GM12878 (cell line): ENCODE data around the gene FBRSL1. TPM values are rescaled to one million over a fixed set of nuclear protein-coding genes. Genes with fewer than 3 reads are reported as not detected.
A peak's percentile ranks its signal among the peaks of the same experiment; 100 is the strongest.

ENCODE experiments used
- ATAC-seq: fragments of 200-7000 bp; cut with Tn5 transposase; 3 replicates; pipeline ENCODE4 v1.9.1; 2020; ENCODE audit warnings: mild to moderate bottlenecking, moderate library complexity
- BruUV-seq: library from RNA; stranded (reverse); fragments of 400-500 nt; replicated peaks from 2 replicates; lab custom pipeline; 2021; lab: Mats Ljungman, UMichigan
- CTCF ChIA-PET: fragments of 300-600 bp; sonication (Branson Sonifier 250); formaldehyde crosslinking; extraction: SDS; loops from one replicate; lab custom pipeline; 2021; ENCODE audit warnings: inconsistent platforms; lab: Yijun Ruan, JAX
- POLR2A ChIA-PET: fragments of 350-600 bp; formaldehyde crosslinking; extraction: SDS; loops from one replicate; lab custom pipeline; 2021; ENCODE audit warnings: inconsistent platforms; lab: Charles Lee
- RAD21 ChIA-PET: fragments of 300-600 bp; sonication (Branson Sonifier 250); formaldehyde crosslinking; loops from one replicate; lab custom pipeline; 2023; ENCODE audit warnings: antibody characterized with exemption; ENCODE audit not compliant: unreplicated experiment; lab: Charles Lee
- SMC1A ChIA-PET: fragments of 300-600 bp; sonication (Branson Sonifier 250); formaldehyde crosslinking; loops from one replicate; lab custom pipeline; 2023; ENCODE audit not compliant: unreplicated experiment, uncharacterized antibody; lab: Charles Lee
- DNase-seq: peaks from one replicate; pipeline ENCODE4 v3.0.0-alpha.2; 2011; ENCODE audit warnings: low read depth, low spot score
- FAIRE-seq: peaks from 3 replicates; lab custom pipeline; 2011; peaks lifted over from hg19 to GRCh38; lab: Jason Lieb, UNC
- H2AFZ ChIP-seq: 2 replicates; pipeline ENCODE4 v1.6.0; 2011; ENCODE audit warnings: low read depth, low read length, control low read depth; ENCODE audit not compliant: control insufficient read depth
- H3K27ac ChIP-seq: 2 replicates; pipeline ENCODE4 v1.5.1; 2011; ENCODE audit warnings: control low read depth; ENCODE audit not compliant: control insufficient read depth, insufficient read depth
- H3K27me3 ChIP-seq, 2 experiments: replicated peaks in 1 of 2; 2 replicates each; pipeline versions ENCODE4 v1.6.0 to v1.6.1; 2011; ENCODE audit warnings: low read length in 1 of 2; ENCODE audit not compliant: control insufficient read depth in 2 of 2, insufficient read depth in 2 of 2
- H3K36me3 ChIP-seq, 2 experiments: 2 replicates each; pipeline ENCODE4 v1.5.1; 2011; ENCODE audit warnings: low read length in 1 of 2; ENCODE audit not compliant: control insufficient read depth in 2 of 2, insufficient read depth in 2 of 2
- H3K4me1 ChIP-seq: 2 replicates; pipeline ENCODE4 v1.6.1; 2011; ENCODE audit warnings: mild to moderate bottlenecking, low read length, moderate library complexity, mixed read lengths; ENCODE audit not compliant: control insufficient read depth, insufficient read depth
- H3K4me2 ChIP-seq: 2 replicates; pipeline ENCODE4 v1.6.0; 2011; ENCODE audit warnings: control low read depth; ENCODE audit not compliant: control insufficient read depth, insufficient read depth
- H3K4me3 ChIP-seq: fragments of 200-600 bp; sonication (generic); 2 replicates; pipeline ENCODE4 v1.5.1; 2016
- H3K79me2 ChIP-seq: 2 replicates; pipeline ENCODE4 v1.6.0; 2011; ENCODE audit warnings: low read length; ENCODE audit not compliant: control insufficient read depth, insufficient read depth
- H3K9ac ChIP-seq: 2 replicates; pipeline ENCODE4 v1.8.0; 2011; ENCODE audit warnings: low read length, control low read depth, mixed read lengths; ENCODE audit not compliant: control insufficient read depth, insufficient read depth
- H3K9me3 ChIP-seq: replicated peaks from 3 replicates; pipeline ENCODE4 v1.5.1; 2011; ENCODE audit warnings: mild to moderate bottlenecking, low read length; ENCODE audit not compliant: control insufficient read depth, insufficient read depth
- H4K20me1 ChIP-seq: 2 replicates; pipeline ENCODE4 v1.6.0; 2011; ENCODE audit not compliant: control insufficient read depth, insufficient read depth
- ASH2L ChIP-seq: fragments of 300-600, 200-600 bp; sonication (generic); IDR thresholded peaks from 2 replicates; pipeline ENCODE4 v1.6.1; 2017; ENCODE audit warnings: low read depth, mild to moderate bottlenecking, borderline replicate concordance
- ATF2 ChIP-seq: IDR thresholded peaks from 2 replicates; pipeline ENCODE4 v1.6.1; 2012; ENCODE audit warnings: low read length, inconsistent platforms
- ATF7 ChIP-seq: fragments of 450-650 bp; IDR thresholded peaks from 2 replicates; pipeline ENCODE4 v1.6.1; 2016; ENCODE audit warnings: low read depth, mild to moderate bottlenecking
- BRCA1 ChIP-seq: IDR thresholded peaks from 2 replicates; pipeline ENCODE4 v1.6.1; 2011; ENCODE audit warnings: low read depth, low read length, improper control_type of control experiment
- CBFB ChIP-seq: IDR thresholded peaks from 2 replicates; pipeline ENCODE4 v1.6.1; 2016; ENCODE audit warnings: antibody characterized with exemption, low read depth
- CHD2 ChIP-seq: IDR thresholded peaks from 2 replicates; pipeline ENCODE4 v1.6.1; 2011; ENCODE audit warnings: low read depth, low read length, improper control_type of control experiment, borderline replicate concordance
- EP300 ChIP-seq, 2 experiments: fragments of 150-350 bp in 1 of 2; IDR thresholded peaks; 2 replicates each; pipeline ENCODE4 v1.6.1; 2011 to 2012; ENCODE audit warnings: low read depth in 2 of 2, low read length in 2 of 2, borderline replicate concordance in 1 of 2, improper control_type of control experiment in 1 of 2, inconsistent platforms in 1 of 2; ENCODE audit not compliant: control insufficient read depth in 1 of 2
- HDAC2 ChIP-seq: fragments of 200-600 bp; sonication (generic); IDR thresholded peaks from 2 replicates; pipeline ENCODE4 v1.6.1; 2017
- MXI1 ChIP-seq: fragments of 150-350 bp; IDR thresholded peaks from 2 replicates; pipeline ENCODE4 v1.6.1; 2011; ENCODE audit warnings: low read depth, mild to moderate bottlenecking, inconsistent platforms, low read length, improper control_type of control experiment
- NFXL1 ChIP-seq: fragments of 450-650 bp; IDR thresholded peaks from 2 replicates; pipeline ENCODE4 v1.6.1; 2017; ENCODE audit warnings: antibody characterized with exemption, mild to moderate bottlenecking, borderline replicate concordance
- NFYB ChIP-seq: IDR thresholded peaks from 2 replicates; pipeline ENCODE4 v1.6.1; 2011; ENCODE audit warnings: low read depth, mild to moderate bottlenecking, low read length, improper control_type of control experiment, moderate library complexity; ENCODE audit not compliant: insufficient read depth
- NKRF ChIP-seq: fragments of 450-650 bp; conservative IDR thresholded peaks from 2 replicates; pipeline ENCODE4 v1.6.1; 2017; ENCODE audit warnings: mild to moderate bottlenecking, moderate library complexity
- PAX5 ChIP-seq: IDR thresholded peaks from 2 replicates; pipeline ENCODE4 v1.6.1; 2011; ENCODE audit warnings: low read depth, low read length, borderline replicate concordance
- PKNOX1 ChIP-seq: fragments of 450-650 bp; IDR thresholded peaks from 2 replicates; pipeline ENCODE4 v1.6.1; 2016; ENCODE audit warnings: mild to moderate bottlenecking
- RBBP5 ChIP-seq: fragments of 200-600 bp; sonication (generic); conservative IDR thresholded peaks from 2 replicates; pipeline ENCODE4 v1.6.1; 2016
- RFX5 ChIP-seq: IDR thresholded peaks from 2 replicates; pipeline ENCODE4 v1.6.1; 2011; ENCODE audit warnings: low read depth, low read length, improper control_type of control experiment
- RUNX3 ChIP-seq: IDR thresholded peaks from 2 replicates; pipeline ENCODE4 v1.6.1; 2012; ENCODE audit warnings: low read length, inconsistent platforms
- SMARCA5 ChIP-seq: fragments of 450-650 bp; IDR thresholded peaks from 2 replicates; pipeline ENCODE4 v1.6.1; 2017; ENCODE audit warnings: mild to moderate bottlenecking
- SRF ChIP-seq, 2 experiments: IDR thresholded peaks; 2 replicates each; pipeline ENCODE4 v1.6.1; 2011; ENCODE audit warnings: low read depth in 2 of 2, low read length in 2 of 2, mild to moderate bottlenecking in 1 of 2, moderate library complexity in 1 of 2
- SUZ12 ChIP-seq: fragments of 200-600 bp; sonication (generic); IDR thresholded peaks from one replicate; pipeline ENCODE4 v1.6.1; 2018; ENCODE audit warnings: antibody characterized with exemption, mild to moderate bottlenecking; ENCODE audit not compliant: unreplicated experiment
- WRNIP1 ChIP-seq: IDR thresholded peaks from 2 replicates; pipeline ENCODE4 v1.6.1; 2011; ENCODE audit warnings: low read depth, low read length, improper control_type of control experiment, borderline replicate concordance
- WGBS: methylation state at CpG from one replicate; pipeline ENCODE4 v1.1.6; 2016; ENCODE audit warnings: low lambda C conversion rate; ENCODE audit not compliant: insufficient replicate concordance, insufficient coverage; ENCODE audit errors: missing lambda C conversion rate; 5-methylcytosine and 5-hydroxymethylcytosine counted together
- in situ Hi-C: fragments of 300-500 bp; cut with MboI; formaldehyde crosslinking; loops from 9 replicates; pipeline ENCODE4 v1.14.3; 2018; ENCODE audit warnings: mixed read lengths
- intact Hi-C: fragments of 100-400 bp; cut with micrococcal nuclease; formaldehyde crosslinking; loops from one replicate; pipeline ENCODE4 v1.14.2; 2022; ENCODE audit not compliant: unreplicated experiment
- polyA plus RNA-seq, 11 experiments: library from polyadenylated mRNA; depleted of rRNA in 4 of 11; unstranded in 6 of 11; stranded (reverse) in 5 of 11; fragments of >200 nt; fragmentation: Nextera tagmentation in 4 of 11; fragmentation: Illumina TruSeq in 1 of 11; extraction: Ambion mirVana in 4 of 11; extraction: Trizol in 1 of 11; gene quantifications; 1 replicate in 1 of 11; 2 replicates in 10 of 11; pipeline versions ENCODE4 v1.2.1 to v1.2.3, GENCODE V29; 2011 to 2016; ENCODE audit warnings: inconsistent platforms in 2 of 11, missing spikeins in 2 of 11, low read depth in 1 of 11
- total RNA-seq, 4 experiments: library from RNA; depleted of rRNA in 3 of 4; stranded (reverse); fragments of >200 nt in 3 of 4; fragmentation: Illumina TruSeq in 1 of 4; extraction: Trizol in 1 of 4; gene quantifications; 2 replicates each; pipeline versions ENCODE4 v1.2.1 to v1.2.3, GENCODE V29; 2013 to 2021

FBRSL1 gene
- total and polyA plus RNA-seq, 10 of the 15 experiments (the other 5 are each of a cell fraction or from before 2014, with no cell fraction given), result 0.19 to 55.1 (median 4.1) TPM

GRCh38 chr12:132445884-132446632 is 43.9 kb upstream of the FBRSL1 start:
- no peak overlapping the region for H3K27ac ChIP-seq
- peaks cover 16% of the 10 kb centered on the region for H3K4me1 ChIP-seq
- ChIA-PET SMC1A (no interaction called here), POLR2A (no interaction called here), CTCF (no interaction called here), RAD21 (no interaction called here)
- H3K36me3 ChIP-seq, result no peaks in the 10 kb centered on the region
- in situ Hi-C loops (no loop called here), intact Hi-C loops (no loop called here)
- FAIRE-seq (no peak), ATAC-seq (no peak), DNase-seq (no peak)
- H3K9me3 ChIP-seq, result no peaks in the 10 kb centered on the region
- H3K4me2 ChIP-seq, result no peak overlapping the region
- no peak overlapping the region for H3K4me3 ChIP-seq
- H2AFZ ChIP-seq, result no peak overlapping the region
- H3K9ac ChIP-seq, result no peak overlapping the region
- no peaks in the 10 kb centered on the region for H3K79me2 ChIP-seq
- no peaks in the 10 kb centered on the region for H3K27me3 ChIP-seq
- no TSS peak for BruUV-seq
- WGBS, result 97% methylated on average over 39 of the region's 39 CpGs
- H4K20me1 ChIP-seq, result no peaks in the 10 kb centered on the region
- TF ChIP-seq PKNOX1 (no peak), MXI1 (no peak), PAX5 (no peak), ATF2 (0 out of 2 replicates have a peak, but pooled peaks have one; percentile 5), CBFB (no peak), SUZ12 (no peak), SMARCA5 (no peak), WRNIP1 (no peak), CHD2 (no peak), RFX5 (no peak), NFXL1 (no peak), ATF7 (peak; percentile 43; the same call in 1 of the 2 replicates), HDAC2 (no peak), EP300 (IDR thresholded peaks at IDR 0.05; ENCODE audit: borderline replicate concordance in 1 of 2, control insufficient read depth in 1 of 2, low read depth in 2 of 2, low read length in 2 of 2) (no peak), RUNX3 (peak; percentile 16; the same call in 1 of the 2 replicates), NFYB (no peak), SRF (IDR thresholded peaks at IDR 0.05; ENCODE audit: low read depth in 2 of 2, low read length in 2 of 2) (no peak), RBBP5 (no peak), BRCA1 (no peak), NKRF (no peak), ASH2L (no peak)
